H1 (cell line): ENCODE measurements around the gene MAGI2. TPM values are rescaled to one million over a fixed set of nuclear protein-coding genes. Genes with fewer than 3 reads are reported as not detected.

Source experiments
- CBX5 ChIP-seq: fragments of 300-800, 300-1000 bp; sonication (generic); IDR thresholded peaks from 2 replicates; pipeline ENCODE4 v1.7.1; 2016; ENCODE audit warnings: antibody characterized with exemption, low read length, low read depth
- EP300 ChIP-seq, 2 experiments: IDR thresholded peaks; 1 replicate in 1 of 2; 2 replicates in 1 of 2; pipeline ENCODE4 v1.6.1; 2011 to 2012; ENCODE audit warnings: low read depth in 2 of 2, low read length in 2 of 2, mild to moderate bottlenecking in 2 of 2, borderline replicate concordance in 1 of 2, inconsistent platforms in 1 of 2, moderate library complexity in 1 of 2
- GABPA ChIP-seq: IDR thresholded peaks from 2 replicates; pipeline ENCODE4 v1.6.1; 2011; ENCODE audit warnings: mild to moderate bottlenecking, low read length, moderate library complexity, borderline replicate concordance; ENCODE audit not compliant: insufficient read depth
- RNF2 ChIP-seq: fragments of 200-900, 300-1000 bp; sonication (generic); IDR thresholded peaks from 2 replicates; pipeline ENCODE4 v1.7.1; 2016; ENCODE audit warnings: borderline replicate concordance, low read depth, mild to moderate bottlenecking, antibody characterized with exemption, low read length; ENCODE audit not compliant: poor library complexity, severe bottlenecking; ENCODE audit errors: missing control alignments
- polyA plus RNA-seq, 7 experiments: library from polyadenylated mRNA; depleted of rRNA in 3 of 7; stranded (reverse) in 5 of 7; unstranded in 2 of 7; fragments of >200 nt in 5 of 7; fragments of 200-250 nt in 2 of 7; gene quantifications; 1 replicate in 5 of 7; 2 replicates in 1 of 7; 4 replicates in 1 of 7; pipeline versions ENCODE4 v1.2.1 to v1.2.3, GENCODE V29; 2011 to 2013; ENCODE audit warnings: missing spikeins in 2 of 7, mixed read lengths in 2 of 7
- total RNA-seq: library from RNA; stranded (reverse); fragmentation: NEBNext Ultra II Directional; extraction: Animal tissue kit (Norgen Biotek cat#: 25700); gene quantifications from 2 replicates; pipeline ENCODE4 v1.2.1, GENCODE V29; 2021

MAGI2 gene
- total and polyA plus RNA-seq, 2 of the 8 experiments (the other 6 are each of a cell fraction or from before 2014, with no cell fraction given) = 6.0 to 27.3 TPM

DNA sequence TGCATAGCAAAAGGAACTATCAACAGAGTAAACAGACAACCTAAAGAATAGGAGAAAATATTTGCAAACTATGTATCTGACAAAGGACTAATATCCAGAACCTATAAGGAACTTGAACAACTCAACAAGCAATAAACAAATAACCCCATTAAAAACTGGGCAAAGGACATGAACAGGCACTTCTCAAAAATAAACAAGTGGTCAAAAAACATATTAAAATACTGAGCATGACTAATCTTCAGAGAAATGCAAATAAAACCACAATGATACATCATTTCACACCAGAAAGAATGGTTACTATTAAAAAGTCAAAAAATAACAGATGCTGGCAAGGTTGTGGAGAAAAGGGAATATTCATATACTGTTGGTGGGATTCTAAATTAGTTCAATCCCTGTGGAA, 17.1 kb downstream of the MAGI2 start (continued):
- TF ChIP-seq CBX5 (no peak), EP300 (IDR thresholded peaks at IDR 0.05; ENCODE audit: borderline replicate concordance in 1 of 2, low read depth in 2 of 2, low read length in 2 of 2) (no peak), RNF2 (no peak), GABPA (no peak)
